Coronary artery (tissue), 2 donors: ENCODE measurements around the gene AMDHD2.

Experiments used
- DNase-seq: peaks from one replicate; pipeline ENCODE4 v3.0.0-alpha.2; 2017; ENCODE audit warnings: low spot score
- H3K27ac ChIP-seq, 2 donors: fragments of 200-600 bp; sonication (generic); one replicate each; pipeline ENCODE4 v1.5.1; 2016 to 2019
- H3K4me3 ChIP-seq: fragments of 200-600 bp; sonication (generic); 2 replicates; pipeline ENCODE4 v1.5.1; 2016; ENCODE audit warnings: mild to moderate bottlenecking, moderate library complexity
- TF ChIP-seq, protein P1 (sequence below): fragments of 200-600 bp; sonication (generic); IDR thresholded peaks from one replicate; pipeline ENCODE4 v1.5.1; 2019; ENCODE audit warnings: antibody characterized with exemption

The AMDHD2 gene

DNA sequence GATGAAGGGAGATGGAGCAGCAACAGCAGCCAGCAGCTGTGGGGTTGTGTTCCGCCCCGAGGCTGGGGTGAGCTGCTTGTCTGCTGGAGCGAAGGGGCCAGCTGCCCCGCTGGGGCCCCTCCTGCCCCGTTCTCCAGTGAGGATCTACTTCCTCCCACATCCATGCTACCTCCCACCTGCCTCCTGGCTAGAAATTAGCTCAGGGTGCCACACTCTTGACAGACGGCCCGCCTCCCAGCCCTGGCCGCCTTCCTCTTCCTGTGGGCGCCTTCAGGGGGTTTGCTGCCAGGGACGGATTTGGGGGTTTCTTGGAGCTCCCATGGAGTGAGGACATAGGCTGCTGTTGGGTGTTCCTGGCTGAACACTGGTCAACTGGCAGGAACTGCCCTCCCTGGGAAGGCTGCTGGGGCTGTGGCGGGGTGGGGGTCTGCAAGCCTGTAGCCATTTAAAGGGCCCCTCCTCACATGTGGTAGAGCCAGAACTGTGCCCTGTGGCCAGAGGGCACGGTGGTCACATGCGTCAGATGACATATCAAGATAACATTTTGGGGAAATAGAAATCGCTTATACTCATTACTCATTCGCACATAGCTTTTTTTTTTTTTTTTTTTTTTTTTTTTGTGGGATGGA lies 32.2 kb upstream of the AMDHD2 start:
- Histone ChIP-seq H3K4me3 (no peak overlapping the region), H3K27ac (no peak overlapping the region)
- TF ChIP-seq, protein P1, sequence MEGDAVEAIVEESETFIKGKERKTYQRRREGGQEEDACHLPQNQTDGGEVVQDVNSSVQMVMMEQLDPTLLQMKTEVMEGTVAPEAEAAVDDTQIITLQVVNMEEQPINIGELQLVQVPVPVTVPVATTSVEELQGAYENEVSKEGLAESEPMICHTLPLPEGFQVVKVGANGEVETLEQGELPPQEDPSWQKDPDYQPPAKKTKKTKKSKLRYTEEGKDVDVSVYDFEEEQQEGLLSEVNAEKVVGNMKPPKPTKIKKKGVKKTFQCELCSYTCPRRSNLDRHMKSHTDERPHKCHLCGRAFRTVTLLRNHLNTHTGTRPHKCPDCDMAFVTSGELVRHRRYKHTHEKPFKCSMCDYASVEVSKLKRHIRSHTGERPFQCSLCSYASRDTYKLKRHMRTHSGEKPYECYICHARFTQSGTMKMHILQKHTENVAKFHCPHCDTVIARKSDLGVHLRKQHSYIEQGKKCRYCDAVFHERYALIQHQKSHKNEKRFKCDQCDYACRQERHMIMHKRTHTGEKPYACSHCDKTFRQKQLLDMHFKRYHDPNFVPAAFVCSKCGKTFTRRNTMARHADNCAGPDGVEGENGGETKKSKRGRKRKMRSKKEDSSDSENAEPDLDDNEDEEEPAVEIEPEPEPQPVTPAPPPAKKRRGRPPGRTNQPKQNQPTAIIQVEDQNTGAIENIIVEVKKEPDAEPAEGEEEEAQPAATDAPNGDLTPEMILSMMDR = no peak
- DNase-seq = no peak

DNA sequence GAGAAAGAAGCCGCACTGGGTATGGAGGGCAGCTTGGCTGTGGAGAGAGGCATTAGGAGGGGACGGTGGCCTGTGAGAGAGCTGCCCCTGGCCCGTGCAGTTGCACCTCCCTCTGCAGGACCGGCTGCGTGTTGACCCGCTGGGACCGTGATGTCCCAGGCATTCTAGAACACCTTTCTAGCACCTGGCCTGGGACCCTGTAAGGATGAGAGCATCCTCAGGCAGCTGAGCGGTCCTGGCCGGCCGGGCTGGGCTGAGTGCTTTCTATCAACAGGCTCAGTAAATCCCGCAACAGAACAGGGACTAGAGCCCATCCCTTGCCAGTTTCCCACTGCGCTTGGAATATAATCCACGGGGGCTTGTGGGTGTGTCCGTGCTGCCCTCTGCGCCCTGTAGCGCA lies 30.6 kb upstream of the AMDHD2 start:
- Histone ChIP-seq H3K4me3 (no peak overlapping the region), H3K27ac (no peak overlapping the region)
- TF ChIP-seq, protein P1 = no peak
- DNase-seq = no peak

DNA sequence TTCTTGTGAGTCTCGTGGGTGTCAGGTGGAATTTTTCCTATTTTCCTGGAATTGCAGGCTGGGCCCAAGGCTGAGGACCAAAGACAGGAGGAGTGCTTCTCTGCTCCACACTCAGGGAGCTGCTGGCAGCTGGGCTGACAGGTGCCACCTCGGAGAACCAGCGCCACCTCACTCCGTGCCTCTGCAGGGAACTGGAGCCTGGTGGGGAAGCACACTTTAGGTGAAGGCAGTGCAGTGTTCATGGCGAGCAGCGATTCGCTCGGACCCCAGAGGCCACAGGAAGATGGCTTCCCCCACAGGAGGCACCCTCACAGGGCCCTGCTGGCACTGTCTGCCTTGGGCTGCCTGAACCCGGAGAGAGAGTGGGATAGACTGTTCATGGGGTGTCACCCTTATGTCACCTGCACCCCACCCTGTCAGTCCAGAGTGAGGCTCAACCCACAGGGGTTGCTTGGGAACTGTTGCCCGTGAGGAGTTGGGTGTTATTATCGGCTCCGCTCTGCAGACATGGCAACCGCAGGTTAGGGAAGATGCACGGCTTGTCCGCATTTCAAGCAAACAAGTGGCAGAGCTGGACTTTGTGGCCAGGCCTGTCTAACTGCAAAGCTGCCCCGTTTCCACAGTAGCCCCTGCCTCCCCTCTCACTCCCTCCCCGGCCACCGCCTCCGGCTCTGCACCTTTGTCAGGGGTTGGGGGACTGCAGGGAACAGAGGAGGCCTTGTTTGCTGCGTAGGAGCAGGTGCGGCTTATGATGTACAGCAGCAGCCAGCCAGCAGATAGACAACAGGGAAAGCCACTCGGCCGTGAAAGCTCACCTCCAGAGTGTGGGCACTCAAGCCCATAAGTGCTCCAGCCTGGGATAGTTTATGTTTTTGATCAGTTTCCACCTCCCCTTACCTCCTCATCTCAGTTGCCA lies 29.7 kb upstream of the AMDHD2 start:
- Histone ChIP-seq H3K27ac (no peak overlapping the region), H3K4me3 (no peak overlapping the region)
- TF ChIP-seq, protein P1 = no peak
- no peak for DNase-seq

DNA sequence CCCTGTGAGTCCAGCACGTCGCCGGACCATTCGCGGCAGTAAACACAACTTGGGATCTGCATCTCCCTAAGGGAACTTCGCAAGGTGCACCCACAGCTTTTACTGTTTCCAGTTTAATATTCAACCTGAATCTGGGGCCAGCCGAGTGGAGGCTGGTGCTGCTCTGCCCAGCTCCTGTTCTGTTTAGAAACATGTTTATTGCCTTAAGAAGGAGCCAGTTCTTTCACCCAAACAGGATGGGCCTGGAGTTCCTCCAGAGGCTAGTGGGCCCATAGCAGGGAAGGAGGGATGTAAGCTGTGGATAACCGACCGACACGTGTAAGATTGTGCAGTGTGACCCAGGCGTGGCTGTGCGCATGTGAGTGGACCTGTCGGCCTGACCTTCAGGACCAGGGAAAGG lies 27.9 kb upstream of the AMDHD2 start:
- Histone ChIP-seq H3K4me3 (no peak overlapping the region), H3K27ac (no peak overlapping the region)
- no peak for DNase-seq
- TF ChIP-seq, protein P1 = no peak

DNA sequence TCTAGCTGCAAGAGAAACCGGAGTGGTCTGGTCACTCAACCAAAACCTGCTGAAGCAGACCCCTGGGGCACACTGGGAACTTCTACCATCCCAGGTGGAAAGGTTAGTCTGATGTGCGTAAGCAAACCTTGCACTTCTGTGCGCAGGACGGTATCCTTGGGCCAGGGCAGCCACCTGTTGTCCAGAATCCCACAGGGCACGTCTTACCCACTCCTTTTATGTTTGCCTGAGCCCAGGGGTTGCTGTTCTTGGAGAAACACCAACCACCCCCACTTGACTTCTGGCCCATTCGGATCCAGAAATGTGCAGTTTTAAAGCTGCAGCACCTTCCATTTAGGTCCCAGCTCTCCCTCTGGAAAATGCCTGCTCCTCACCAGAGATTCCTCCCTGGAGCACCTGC lies 26.6 kb upstream of the AMDHD2 start:
- no peak overlapping the region for H3K27ac ChIP-seq
- no peak for DNase-seq
- H3K4me3 ChIP-seq = no peak overlapping the region
- TF ChIP-seq, protein P1 = no peak

DNA sequence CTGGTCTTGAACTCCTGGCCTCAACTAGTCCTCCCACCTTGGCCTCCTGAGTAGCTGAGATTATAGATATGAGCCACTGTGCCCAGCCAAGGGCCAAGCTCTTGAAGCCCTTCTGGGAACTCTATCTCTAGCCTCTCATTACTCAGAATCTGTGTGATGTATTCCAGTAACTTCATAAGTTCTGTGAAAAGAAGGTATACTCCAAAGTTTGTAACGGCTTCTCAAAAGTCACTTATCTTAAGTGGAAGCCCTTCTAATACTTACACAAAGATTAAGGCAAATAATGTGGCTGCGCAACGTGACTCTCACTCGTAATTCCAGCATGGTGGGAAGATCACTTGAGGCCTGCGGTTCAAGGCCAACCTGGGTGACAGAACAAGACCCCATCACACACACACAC lies 25.6 kb upstream of the AMDHD2 start:
- TF ChIP-seq, protein P1 = no peak
- Histone ChIP-seq H3K4me3 (no peak overlapping the region), H3K27ac (no peak overlapping the region)
- DNase-seq = no peak

DNA sequence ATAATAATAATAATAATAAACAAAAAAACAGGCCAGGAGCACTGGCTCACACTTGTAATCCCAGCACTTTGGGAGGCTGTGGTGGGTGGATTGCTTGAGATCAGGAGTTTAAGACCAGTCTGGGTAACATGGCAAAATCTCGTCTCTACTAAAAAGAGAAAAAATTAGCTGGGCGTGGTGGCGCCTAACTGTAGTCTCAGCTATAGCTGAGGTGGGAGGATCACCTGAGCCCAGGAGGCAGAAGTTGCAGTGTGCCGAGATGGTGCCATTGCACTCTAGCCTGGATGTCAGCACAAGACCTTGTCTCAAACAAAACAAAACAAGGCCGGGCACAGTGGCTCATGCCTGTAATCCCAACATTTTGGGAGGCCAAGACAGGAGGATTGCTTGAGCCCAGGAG lies 25.1 kb upstream of the AMDHD2 start:
- TF ChIP-seq, protein P1 = no peak
- DNase-seq = no peak
- Histone ChIP-seq H3K4me3 (no peak overlapping the region), H3K27ac (no peak overlapping the region)
